Measurements from ENCODE around the gene PXMP4.

DNA sequence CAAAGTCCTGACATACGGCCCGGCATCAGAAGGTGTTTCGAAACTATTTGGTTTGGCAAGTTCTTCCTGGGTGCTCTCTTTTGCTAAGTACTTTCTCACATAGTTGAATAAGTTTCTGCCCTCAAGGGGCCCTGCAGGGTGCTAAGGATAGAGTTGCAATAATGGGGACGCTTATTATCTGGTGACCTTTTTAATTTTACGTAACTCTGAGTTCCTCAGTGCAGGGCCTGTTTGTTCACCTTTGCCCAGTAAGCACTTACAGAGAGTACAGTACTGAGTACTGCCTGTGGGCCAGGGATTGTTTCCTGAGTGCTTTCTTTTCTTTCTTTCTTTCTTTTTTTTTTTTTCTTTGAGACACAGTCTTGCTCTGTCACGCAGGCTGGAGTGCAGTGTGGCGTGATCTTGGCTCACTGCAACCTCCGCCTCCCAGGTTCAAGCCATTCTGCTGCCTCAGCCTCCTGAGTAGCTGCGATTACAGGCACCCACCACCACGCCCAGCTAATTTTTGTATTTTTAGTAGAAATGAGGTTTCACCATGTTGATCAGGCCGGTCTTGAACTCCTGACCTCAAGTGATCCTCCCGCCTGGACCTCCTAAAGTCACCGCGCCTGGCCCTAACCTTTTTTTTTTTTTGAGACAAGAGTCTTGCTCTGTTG is 4.5 kb upstream of the PXMP4 start:
- TF ChIP-seq, protein P1, sequence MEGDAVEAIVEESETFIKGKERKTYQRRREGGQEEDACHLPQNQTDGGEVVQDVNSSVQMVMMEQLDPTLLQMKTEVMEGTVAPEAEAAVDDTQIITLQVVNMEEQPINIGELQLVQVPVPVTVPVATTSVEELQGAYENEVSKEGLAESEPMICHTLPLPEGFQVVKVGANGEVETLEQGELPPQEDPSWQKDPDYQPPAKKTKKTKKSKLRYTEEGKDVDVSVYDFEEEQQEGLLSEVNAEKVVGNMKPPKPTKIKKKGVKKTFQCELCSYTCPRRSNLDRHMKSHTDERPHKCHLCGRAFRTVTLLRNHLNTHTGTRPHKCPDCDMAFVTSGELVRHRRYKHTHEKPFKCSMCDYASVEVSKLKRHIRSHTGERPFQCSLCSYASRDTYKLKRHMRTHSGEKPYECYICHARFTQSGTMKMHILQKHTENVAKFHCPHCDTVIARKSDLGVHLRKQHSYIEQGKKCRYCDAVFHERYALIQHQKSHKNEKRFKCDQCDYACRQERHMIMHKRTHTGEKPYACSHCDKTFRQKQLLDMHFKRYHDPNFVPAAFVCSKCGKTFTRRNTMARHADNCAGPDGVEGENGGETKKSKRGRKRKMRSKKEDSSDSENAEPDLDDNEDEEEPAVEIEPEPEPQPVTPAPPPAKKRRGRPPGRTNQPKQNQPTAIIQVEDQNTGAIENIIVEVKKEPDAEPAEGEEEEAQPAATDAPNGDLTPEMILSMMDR (IDR thresholded peaks at IDR 0.05), result no peak
- no peak for TF ChIP-seq POLR2A (IDR thresholded peaks at IDR 0.05)

All from adrenal gland (tissue), 5 donors.